Superior temporal gyrus (tissue), 1 donor: ENCODE measurements around the gene MTAP.

Experiments used
- DNase-seq: peaks from one replicate; pipeline ENCODE4 v3.0.0-alpha.2; 2016; ENCODE audit errors: extremely low spot score

MTAP gene

DNA sequence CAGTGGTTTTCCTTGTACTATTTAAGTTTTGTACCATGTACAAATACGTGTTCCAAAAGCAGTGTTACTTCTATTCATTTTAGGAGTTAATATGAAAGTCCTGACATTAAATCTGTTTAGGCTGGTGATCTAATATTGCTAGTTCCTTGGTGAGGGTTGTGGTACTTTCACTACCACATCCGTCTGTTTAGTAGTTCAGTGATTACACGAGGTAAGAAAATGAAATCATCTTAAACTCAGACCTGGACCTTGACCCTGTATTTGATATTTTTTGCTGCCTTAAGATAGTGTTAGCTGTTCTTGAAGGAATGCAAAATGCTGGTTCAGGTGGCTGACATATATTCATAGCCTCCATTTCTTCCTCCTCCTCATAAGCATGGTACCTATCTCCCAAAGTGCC, 50.3 kb downstream of the MTAP start:
- DNase-seq: no peak

DNA sequence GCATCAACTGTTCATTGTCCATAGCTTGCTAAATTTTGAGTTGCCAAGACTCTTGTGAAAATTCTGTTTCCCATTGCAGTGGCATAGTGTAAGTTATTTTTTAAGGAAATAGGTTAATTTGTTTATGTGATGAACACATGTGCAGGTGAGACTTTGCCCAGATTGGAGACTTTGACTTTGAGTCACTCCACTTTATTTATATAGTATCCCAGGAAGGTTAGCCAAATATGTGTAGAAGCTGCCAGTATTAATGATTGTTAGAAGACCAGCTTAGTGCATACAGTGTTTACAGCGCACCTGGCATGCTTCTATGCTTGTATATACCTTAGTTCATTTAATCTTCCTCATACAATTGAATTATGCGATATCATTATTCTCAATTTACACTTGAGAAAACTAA, 51.0 kb downstream of the MTAP start:
- DNase-seq: no peak

- no peak for DNase-seq
Measured at GRCh38 chr9:21854119-21854518, 51.7 kb downstream of the MTAP start.

- DNase-seq: no peak
Measured at GRCh38 chr9:21854594-21854993, 52.2 kb downstream of the MTAP start.

DNA sequence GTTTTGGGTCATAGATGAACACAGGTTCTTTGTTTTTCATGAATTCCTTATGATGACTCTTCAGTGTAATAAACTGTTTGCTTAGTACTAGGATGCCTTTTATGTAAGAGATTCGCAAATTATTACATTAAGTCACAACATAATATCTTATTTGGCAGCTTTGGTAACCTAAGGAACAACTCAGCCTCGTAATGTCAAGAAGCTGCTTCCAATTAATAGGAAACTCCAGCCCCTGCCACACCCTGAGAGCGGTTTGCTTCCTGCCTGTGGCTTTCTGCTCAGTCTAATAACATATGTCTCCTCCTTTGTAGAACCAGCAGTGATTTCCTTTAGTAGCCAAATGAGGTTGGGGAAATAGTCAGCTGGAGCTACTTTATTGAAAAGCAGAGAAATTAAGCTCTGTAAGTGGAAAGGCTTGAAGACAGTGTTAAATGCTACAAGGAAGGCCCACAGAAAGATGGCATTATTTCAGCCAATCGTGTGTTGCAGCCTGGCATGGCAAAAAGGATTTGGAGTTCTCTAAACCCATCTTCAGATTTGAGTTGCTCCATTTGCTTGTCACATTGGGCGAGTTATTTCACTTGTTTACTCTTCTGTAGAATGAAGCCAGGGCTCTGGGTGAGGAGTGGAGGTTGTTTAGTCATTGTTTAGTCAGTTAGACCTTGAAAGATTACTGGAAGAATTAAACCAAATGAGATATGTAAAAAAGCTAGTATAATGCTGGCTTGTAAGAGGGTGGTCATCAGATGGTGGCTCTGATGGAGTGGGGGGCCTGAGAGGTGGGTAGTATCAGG, 54.1 kb downstream of the MTAP start:
- DNase-seq: no peak

DNA sequence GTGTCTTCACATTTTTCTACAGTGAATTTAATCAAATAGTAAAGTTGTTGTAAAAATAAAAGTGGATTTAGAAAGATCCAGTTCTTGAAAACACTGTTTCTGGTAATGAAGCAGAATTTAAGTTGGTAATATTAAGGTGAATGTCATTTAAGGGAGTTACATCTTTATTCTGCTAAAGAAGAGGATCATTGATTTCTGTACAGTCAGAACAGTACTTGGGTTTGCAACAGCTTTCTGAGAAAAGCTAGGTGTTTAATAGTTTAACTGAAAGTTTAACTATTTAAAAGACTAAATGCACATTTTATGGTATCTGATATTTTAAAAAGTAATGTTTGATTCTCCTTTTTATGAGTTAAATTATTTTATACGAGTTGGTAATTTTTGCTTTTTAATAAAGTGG, 60.4 kb downstream of the MTAP start:
- DNase-seq: no peak

GRCh38 chr9:21864505-21864904, 62.1 kb downstream of the MTAP start:
- DNase-seq: no peak

GRCh38 chr9:21866302-21866701, 63.9 kb downstream of the MTAP start:
- no peak for DNase-seq

- DNase-seq: no peak
Measured at GRCh38 chr9:21871256-21871975, 69.0 kb downstream of the MTAP start.

- DNase-seq: no peak
Measured at GRCh38 chr9:21872696-21873095, 70.3 kb downstream of the MTAP start.

GRCh38 chr9:21873540-21874221, 71.2 kb downstream of the MTAP start:
- DNase-seq: no peak

GRCh38 chr9:21875893-21876292, 73.5 kb downstream of the MTAP start:
- DNase-seq: no peak

GRCh38 chr9:21883642-21884041, 81.2 kb downstream of the MTAP start:
- no peak for DNase-seq

GRCh38 chr9:21889673-21890072, 87.2 kb downstream of the MTAP start:
- DNase-seq: no peak

GRCh38 chr9:21890696-21891095, 88.3 kb downstream of the MTAP start:
- no peak for DNase-seq

DNA sequence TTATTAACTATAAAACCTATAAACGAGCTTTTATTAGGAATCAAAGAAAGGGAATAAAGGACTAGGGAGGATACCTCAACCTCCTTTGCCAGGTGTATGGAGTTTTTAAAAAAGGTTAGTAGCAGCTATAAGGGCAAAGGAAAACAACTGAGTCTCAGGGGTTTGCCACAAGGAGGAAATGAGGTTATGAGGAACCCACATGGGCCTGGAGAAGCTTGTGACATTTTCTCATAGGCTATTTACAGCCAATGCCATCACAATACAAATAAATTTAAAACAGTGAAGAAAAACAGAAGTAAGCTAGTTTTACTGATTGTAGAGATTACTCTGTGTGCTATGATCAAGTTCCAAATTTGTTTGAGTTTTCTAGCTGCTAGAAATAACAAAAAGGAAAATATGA, 99.1 kb downstream of the MTAP start:
- DNase-seq: no peak

DNA sequence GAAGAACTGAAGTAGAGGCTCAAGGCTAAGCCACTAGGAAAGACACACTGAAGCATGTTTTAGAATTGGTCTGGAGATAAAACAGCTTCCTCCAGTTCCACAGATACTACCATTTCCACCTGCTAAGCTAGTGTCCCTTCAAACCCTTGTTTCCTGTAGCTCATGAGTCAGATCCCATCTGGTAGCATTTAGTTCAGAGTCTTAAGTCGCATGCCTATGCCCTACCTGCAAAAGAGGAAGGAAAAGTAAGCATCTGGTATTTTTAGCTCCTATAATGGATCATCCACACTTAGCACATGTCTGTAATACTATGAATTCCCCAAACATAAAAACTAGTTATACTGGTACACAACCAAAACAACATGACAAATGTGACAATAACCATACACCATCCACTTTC, 99.7 kb downstream of the MTAP start:
- no peak for DNase-seq

DNA sequence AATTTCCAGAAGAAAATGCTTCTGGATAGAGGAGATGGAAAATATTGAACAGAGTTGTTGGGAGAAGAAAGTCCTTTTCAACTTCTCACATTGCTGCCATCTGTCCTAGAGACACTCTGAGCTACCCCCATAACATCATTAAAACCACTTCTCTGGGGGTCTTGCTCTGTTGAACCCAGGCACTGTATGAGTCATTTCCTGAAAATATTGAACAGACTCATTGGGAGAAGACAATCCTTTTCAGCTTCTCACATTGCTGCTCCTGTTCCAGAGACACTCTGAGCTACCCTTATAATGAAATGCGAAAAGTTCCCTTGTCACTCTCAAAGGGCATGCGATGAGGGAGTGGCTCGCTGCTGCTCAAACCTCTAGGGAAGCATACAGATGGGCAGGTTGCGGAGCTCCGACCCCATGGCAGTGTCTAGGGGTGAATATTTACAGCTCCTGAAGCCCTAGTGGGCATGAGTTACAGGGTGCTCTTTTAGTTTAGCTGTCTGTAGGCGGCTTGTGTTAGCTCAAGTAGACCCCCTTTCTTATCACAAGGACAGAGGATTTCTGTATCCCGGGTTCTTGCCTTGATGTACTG, 101.0 kb downstream of the MTAP start:
- no peak for DNase-seq

DNA sequence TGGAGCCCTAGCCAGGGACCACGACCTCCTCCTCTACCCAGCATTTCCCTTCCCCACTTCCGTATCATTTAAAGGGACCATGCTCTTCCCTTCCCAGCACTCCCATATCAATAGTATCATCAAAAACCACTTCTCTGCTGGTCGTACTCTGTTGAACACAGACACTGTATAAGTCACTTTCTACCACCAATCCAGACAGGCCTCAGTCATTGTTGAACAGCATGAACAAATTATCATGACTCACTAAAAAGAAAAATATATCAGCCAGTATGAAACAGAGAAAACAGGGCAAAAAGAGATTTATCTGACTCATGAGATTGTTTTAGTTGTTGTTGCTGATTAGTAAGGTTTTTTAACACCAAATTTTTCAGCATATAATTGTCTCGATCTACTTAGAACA, 101.9 kb downstream of the MTAP start:
- DNase-seq: no peak

DNA sequence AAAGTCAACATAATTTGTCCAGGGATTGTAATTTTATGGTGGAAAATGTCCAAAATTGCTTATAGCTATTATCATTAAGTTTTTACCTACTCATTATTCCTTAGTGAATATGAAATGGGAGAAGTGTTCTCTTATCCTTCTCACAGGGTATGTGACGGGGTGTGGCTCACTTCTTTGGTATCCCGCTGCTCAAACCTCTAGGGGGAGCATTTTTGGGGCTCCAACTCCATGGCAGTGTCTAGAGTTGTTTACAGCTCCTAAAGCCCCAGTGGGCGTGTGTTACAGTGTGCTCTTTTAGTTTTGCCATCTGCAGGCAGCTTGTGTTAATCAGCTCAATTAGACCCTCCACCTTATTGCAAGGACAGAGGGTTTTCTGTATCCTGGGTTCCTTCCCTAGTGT, 102.3 kb downstream of the MTAP start:
- DNase-seq: no peak

- DNase-seq: no peak
Measured at GRCh38 chr9:21906213-21906612, 103.8 kb downstream of the MTAP start.

- no peak for DNase-seq
Measured at GRCh38 chr9:21906881-21907280, 104.4 kb downstream of the MTAP start.
